Glutamatergic neuron (in vitro differentiated cells): Measurements from ENCODE around the gene ETV6. TPM values are rescaled to one million over a fixed set of nuclear protein-coding genes. Genes with fewer than 3 reads are reported as not detected.
A peak's percentile ranks its signal among the peaks of the same experiment; 100 is the strongest.

Source experiments
- DNase-seq: peaks from one replicate; pipeline ENCODE4 v3.0.0; 2022
- H3K27ac Mint-ChIP-seq: one replicate; pipeline ENCODE4 v1.8.0; 2020; ENCODE audit warnings: mild to moderate bottlenecking, mixed read lengths, inconsistent platforms; ENCODE audit not compliant: unreplicated experiment
- H3K27me3 Mint-ChIP-seq: one replicate; pipeline ENCODE4 v1.8.0; 2020; ENCODE audit warnings: mild to moderate bottlenecking, moderate library complexity, mixed read lengths, inconsistent platforms; ENCODE audit not compliant: unreplicated experiment
- H3K36me3 Mint-ChIP-seq: one replicate; pipeline ENCODE4 v1.8.0; 2020; ENCODE audit warnings: mild to moderate bottlenecking, mixed read lengths, inconsistent platforms; ENCODE audit not compliant: unreplicated experiment
- H3K4me1 Mint-ChIP-seq: one replicate; pipeline ENCODE4 v1.8.0; 2020; ENCODE audit warnings: mild to moderate bottlenecking, low read depth, mixed read lengths, inconsistent platforms; ENCODE audit not compliant: unreplicated experiment
- H3K4me3 Mint-ChIP-seq: one replicate; pipeline ENCODE4 v1.8.0; 2020; ENCODE audit warnings: mild to moderate bottlenecking, mixed read lengths, inconsistent platforms; ENCODE audit not compliant: unreplicated experiment
- H3K9me3 Mint-ChIP-seq: one replicate; pipeline ENCODE4 v1.8.0; 2020; ENCODE audit warnings: mild to moderate bottlenecking, moderate library complexity, mixed read lengths, inconsistent platforms; ENCODE audit not compliant: unreplicated experiment
- total RNA-seq: library from RNA; stranded (reverse); fragmentation: NEBNext Ultra II Directional; extraction: Animal tissue kit (Norgen Biotek cat#: 25700); gene quantifications from one replicate; pipeline ENCODE4 v1.2.1, GENCODE V29; 2021; ENCODE audit not compliant: unreplicated experiment
- TF ChIP-seq, protein P1 (sequence below): fragments of 200-600 bp; sonication (generic); IDR thresholded peaks from one replicate; pipeline ENCODE4 v1.5.0; 2021; ENCODE audit not compliant: partially characterized antibody, unreplicated experiment

The ETV6 gene
- total RNA-seq, 1 donor from 2014 or later, result 10.1 TPM

DNA sequence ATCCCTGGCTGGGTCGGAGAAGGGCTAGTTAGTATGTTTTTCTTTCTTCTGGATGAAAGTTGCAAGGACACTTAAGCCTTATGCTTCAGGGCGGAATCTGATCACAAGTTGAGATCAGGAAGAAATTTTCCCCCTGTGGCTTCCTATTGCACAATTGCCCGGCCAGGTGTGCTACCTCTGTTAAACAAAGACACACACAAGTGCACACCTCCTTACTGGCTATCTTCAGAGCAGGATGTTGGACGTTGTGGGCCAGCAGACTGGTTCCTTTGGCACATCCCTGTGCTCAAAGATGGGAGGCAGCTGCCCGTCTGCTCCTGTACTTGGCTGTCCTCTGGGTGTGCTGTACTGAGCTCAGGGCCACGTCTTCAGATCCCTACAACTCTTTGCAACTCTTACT, 19.1 kb downstream of the ETV6 start:
- Mint-ChIP-seq H3K27ac (no peak overlapping the region), H3K4me1 (peaks cover 17% of the 10 kb centered on the region), H3K27me3 (peaks cover 3% of the 10 kb centered on the region), H3K9me3 (no peaks in the 10 kb centered on the region), H3K4me3 (no peak overlapping the region), H3K36me3 (no peaks in the 10 kb centered on the region)
- TF ChIP-seq, protein P1, sequence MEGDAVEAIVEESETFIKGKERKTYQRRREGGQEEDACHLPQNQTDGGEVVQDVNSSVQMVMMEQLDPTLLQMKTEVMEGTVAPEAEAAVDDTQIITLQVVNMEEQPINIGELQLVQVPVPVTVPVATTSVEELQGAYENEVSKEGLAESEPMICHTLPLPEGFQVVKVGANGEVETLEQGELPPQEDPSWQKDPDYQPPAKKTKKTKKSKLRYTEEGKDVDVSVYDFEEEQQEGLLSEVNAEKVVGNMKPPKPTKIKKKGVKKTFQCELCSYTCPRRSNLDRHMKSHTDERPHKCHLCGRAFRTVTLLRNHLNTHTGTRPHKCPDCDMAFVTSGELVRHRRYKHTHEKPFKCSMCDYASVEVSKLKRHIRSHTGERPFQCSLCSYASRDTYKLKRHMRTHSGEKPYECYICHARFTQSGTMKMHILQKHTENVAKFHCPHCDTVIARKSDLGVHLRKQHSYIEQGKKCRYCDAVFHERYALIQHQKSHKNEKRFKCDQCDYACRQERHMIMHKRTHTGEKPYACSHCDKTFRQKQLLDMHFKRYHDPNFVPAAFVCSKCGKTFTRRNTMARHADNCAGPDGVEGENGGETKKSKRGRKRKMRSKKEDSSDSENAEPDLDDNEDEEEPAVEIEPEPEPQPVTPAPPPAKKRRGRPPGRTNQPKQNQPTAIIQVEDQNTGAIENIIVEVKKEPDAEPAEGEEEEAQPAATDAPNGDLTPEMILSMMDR, result no peak
- DNase-seq, result no peak

DNA sequence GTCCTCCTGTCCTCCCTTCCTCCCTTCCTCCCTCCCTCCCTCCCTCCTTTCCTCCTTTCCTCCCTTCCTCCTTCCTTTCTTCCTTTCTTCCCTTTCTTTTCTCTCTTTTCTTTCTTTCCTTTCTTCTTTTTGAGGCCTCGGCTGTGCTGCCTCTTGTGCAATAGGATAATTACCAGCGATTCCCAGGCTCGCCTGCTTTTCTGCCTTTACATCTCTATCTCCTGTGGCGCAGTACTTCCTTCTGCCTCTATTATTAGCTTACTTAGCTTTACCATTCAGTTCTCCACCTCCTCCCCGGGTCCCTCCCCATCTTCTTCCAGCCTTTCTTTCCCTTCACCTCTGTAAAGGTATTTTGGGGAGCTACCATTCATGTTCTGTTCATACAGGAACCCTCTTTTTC, 19.9 kb downstream of the ETV6 start:
- Mint-ChIP-seq H3K9me3 (no peaks in the 10 kb centered on the region), H3K4me1 (peaks cover 24% of the 10 kb centered on the region), H3K36me3 (no peaks in the 10 kb centered on the region), H3K27me3 (peaks cover 3% of the 10 kb centered on the region), H3K27ac (no peak overlapping the region), H3K4me3 (no peak overlapping the region)
- no peak for DNase-seq
- TF ChIP-seq, protein P1, result no peak

DNA sequence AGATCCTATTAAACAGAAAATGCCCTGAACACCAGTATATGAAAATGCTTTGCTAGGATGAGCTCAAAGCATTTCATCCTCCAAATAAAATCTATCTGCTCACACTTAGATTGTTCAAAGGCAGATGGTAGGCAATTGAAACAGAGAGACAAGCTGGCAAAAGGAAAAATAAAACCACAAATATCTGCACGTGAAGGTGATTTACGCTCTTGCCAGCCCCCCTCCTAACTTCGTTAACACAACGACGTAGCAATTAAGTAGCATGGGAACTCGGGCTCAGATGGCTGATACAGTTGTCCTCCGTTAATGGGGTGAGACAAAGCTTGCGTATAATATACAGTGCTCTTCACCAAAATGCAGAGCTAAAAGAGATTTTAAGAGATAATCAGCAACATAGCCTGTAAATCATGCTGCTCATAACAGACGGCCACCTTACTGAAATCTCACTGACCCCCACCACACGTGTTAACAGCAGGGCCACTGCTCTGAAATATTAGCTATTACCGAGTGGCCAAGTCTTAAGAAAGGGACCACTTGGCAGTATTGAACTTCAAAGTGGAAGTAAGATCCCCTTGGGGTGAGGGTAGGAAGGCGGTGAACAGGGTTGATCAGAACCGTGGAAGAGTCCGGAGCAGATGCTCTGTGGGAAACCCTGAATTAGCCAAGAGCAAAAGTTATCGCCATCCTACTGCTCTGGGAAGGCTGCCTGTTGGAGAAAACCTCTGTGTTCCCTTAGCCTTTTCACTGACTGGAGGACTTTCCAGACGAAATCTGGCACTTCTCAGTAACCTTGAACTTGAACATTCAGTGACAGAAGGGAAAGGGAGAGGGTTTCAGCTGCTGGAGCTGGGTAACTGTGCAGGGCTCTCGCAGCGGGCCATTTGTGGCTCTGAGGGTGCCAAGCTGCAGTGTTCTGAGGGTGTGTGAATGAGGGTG, 23.1 kb downstream of the ETV6 start:
- TF ChIP-seq, protein P1, result no peak
- Mint-ChIP-seq H3K27ac (peak overlapping the region; percentile 65), H3K4me3 (peak overlapping the region; percentile 52), H3K27me3 (peaks cover 6% of the 10 kb centered on the region), H3K4me1 (peaks cover 31% of the 10 kb centered on the region), H3K36me3 (no peaks in the 10 kb centered on the region), H3K9me3 (no peaks in the 10 kb centered on the region)
- DNase-seq, result no peak

DNA sequence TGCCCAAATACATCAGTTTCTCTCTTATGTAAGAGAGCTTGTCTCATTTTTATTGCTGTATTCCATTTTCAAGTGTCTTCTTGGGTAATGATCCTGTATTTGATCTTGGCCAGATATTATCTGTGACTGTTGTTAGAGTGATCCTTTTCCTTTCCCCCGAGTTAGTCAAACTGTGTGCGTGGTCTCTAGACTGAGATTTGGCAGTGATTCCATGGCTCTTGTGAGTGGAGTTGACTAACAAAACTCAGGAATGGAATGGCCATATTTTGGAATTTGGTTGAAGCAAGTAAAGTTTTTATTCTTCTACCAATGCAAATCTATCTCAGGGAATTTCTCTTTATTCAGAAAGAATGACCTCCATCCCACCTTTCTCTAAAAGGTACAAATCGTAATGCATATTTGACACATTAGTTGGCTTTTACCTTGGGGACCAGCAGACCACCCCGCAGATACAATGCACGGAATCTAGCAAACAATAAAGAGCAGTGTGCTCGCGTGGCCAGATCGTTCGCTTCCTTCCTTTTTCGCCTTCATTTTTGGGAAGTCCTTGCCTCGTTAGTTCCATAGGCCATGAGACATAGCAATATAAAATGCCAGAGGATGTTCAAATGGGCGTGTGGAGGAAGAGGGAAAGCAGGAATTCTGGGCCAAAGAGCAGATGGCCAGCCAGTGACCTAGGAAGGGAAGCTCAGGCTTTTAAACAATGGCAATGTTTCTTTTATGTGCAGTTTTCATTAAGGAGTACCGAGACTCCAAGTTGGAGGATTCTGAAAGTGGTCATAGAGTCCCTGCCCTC, 24.4 kb downstream of the ETV6 start:
- no peak for DNase-seq
- Mint-ChIP-seq H3K27ac (peak overlapping the region; percentile 45), H3K36me3 (no peaks in the 10 kb centered on the region), H3K4me1 (peaks cover 31% of the 10 kb centered on the region), H3K4me3 (no peak overlapping the region), H3K9me3 (no peaks in the 10 kb centered on the region), H3K27me3 (peaks cover 6% of the 10 kb centered on the region)
- TF ChIP-seq, protein P1, result no peak
